Stimulated activated naive CD4-positive, alpha-beta T cell (primary cell): ENCODE data around the gene FUOM.
"Not testable (repeated sequence)": the region's sequence is repeated elsewhere in the genome, so short reads cannot be mapped to it uniquely, and the experiment has no call there.

Experiments
- DNase-seq, 6 experiments: peaks; one replicate each; lab custom pipeline; 2025; lab: John Stamatoyannopoulos, UW

FUOM gene

GRCh38 chr10:133368153-133368552 lies 10.3 kb upstream of the FUOM start:
- DNase-seq, result no peak

DNA sequence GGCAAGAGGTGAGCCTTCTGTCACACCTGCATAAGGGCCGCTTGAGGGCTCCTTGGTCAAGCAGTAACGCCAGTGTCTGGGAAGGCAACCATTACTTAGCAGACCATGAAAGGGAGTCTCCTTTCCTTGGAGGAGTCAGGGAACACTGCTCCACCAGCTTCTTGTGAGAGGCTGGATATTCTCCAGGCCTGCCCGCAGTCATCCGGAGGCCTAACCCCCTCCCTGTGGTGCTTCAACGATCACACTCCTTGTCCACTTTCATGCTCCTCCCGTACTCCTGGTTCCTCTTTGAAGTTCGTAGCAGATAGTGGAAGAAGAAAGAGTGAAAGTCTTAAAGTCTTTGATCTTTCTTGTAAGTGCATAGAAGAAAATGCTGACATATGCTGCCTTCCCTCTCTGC lies 9.6 kb upstream of the FUOM start:
- DNase-seq, result not testable (repeated sequence)

GRCh38 chr10:133366751-133367150 lies 8.9 kb upstream of the FUOM start:
- DNase-seq, result no peak

GRCh38 chr10:133366130-133366478 lies 8.3 kb upstream of the FUOM start:
- no peak for DNase-seq

DNA sequence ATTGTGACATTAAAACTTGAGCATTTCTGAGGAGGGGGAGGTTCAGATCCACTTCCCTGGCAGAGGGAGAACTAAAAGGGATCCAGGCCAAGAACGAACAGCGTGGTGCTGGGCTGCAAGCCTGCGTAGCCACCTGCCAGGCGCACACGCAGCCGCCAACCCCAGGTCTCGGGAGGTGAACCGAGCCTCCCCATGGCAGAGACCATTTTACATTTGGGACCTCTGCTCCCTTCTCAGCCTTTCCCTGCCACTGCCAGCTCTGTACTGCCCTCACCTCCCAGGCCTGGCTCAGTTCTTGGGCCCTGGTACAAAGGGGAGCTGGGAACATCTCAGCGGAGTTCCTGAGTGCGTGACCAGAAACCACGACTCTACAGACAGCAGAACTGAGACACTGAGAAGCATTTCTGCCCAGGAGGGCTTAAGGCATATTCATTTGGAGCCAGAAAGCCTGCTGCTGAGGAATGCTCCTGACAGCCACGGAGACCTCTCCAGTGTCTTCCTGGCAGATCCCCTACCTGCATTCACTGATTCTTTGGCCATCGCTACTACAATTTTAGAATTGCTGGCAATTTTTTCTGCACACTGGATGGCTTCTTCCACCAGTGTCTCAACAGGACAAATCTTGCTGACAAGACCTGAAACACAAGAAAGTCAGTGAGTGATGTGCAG lies 7.8 kb upstream of the FUOM start:
- no peak for DNase-seq

- DNase-seq, result no peak
These were observed 7.0 kb upstream of the FUOM start for GRCh38 chr10:133364645-133365431.

DNA sequence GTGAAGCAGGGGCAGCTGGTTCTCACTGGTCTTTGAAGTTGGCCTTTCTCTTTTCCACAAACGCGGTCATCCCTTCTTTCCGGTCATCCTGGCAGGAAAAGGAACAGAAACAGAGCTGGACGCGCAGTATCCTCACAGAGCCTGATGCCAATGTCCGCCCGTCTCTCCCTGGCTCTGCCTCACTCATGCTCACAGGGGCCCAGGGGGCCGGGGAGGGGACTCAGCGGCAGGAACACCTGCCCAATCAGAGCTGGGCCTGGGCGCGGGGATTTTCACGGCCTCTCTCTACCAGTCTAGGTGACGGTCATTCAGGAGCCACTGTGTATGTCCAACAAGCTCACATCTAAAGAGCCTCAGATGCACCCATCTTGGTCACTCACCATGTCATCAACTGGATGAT lies 5.0 kb upstream of the FUOM start:
- DNase-seq, result no peak

DNA sequence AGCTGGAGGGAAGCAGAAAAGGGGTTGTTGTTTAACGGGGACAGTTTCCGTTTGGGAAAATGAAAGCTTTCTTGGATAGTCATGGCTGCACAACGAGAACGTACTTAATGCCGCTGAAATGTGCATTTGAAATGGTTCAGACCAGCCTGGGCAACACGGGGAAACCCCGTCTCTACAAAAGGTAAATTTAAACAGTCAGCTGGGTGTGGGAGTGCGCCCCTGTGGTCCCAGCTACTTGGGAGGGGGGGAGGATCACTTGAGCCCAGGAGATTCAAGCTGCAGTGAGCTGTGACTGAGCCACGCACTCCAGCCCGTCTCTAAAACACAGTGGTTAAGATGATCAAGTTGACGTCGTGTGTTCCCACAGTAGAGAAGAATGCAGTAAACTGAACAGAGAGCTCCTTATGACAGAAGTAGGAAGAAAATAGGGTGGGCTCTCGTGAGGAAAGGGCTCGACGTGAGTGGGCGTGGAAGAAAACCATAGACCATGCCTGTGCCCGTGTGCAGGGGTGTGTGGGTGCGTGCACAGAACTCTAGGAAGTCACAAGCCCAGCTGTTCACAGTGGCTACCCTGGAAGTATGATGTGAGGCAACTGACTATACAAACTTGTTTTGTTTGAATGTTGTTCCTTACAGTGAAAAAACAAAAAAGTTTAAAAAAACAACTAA lies 4.1 kb upstream of the FUOM start:
- no peak for DNase-seq

DNA sequence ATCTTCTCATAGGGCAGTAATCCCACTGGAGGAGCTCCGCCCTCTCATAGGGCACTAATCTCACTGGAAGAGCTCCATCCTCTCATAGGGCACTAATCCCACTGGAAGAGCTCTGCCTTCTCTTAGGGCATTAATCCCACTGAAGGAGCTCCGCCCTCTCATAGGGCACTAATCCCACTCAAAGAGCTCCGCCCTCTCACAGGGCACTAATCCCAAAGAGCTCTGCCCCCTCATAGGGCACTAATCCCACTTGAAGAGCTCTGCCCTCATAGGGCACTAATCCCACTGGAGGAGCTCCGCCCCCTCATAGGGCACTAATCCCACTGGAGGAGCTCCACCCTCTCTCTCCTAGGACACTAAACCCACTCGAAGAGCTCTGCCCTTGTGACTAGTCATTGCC lies 3.4 kb upstream of the FUOM start:
- DNase-seq, result no peak

DNA sequence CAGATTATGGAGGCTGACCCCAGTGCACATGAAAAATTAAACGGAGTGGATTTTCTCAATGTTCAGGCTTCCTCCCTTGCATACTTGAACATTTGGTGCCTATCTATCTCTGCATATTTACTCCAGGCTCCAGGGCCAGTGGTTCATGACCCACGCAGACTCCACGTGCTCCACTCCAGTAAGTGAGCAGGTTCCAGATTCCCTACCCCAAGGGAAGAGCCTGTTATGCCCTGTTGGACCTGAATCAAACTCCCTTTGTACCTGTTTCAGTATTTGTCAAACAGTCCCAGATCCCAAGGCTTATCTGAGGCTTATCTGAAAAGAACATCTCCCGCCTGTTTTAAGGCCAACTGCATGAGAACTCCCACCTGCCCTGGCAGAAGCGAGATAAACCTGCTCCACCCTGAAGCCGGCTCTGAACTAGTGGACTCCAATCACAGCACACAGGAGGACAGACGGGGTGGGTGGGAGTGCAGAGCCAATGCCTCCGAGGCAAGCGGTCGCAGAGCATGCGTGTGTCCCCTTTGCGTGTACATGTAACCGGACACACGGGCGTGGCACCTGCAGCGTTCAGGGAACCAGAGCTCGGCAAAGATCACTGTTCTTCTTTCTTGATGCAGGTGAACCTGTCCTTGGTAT lies 2.3 kb upstream of the FUOM start:
- peak in 1 of 6 experiments; percentile 8 for DNase-seq

DNA sequence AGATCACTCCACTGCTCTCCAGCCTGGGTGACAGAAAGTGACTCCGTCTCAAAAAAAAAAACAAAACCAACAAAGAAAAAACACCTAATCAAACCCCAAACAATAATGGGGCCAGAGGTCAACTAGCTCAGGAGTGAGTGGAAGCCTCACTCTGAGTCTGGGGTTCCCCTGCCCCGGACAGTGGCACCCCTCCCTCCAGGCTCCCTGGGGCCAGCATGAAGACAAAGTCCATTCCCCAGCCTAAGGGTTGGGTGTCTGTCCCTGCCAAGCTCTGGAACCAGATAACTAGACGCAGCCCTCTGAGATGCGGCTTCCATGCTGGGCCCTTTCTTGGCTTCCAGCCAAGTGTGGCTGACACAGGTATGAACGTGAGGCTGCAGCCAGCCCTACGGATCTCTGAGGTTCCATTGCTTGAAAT lies 1.7 kb upstream of the FUOM start:
- peak in 5 of 6 experiments; percentile 9 to 57 (median 35) for DNase-seq

- DNase-seq, result no peak
These were observed 1.1 kb upstream of the FUOM start for GRCh38 chr10:133358925-133359310.

DNA sequence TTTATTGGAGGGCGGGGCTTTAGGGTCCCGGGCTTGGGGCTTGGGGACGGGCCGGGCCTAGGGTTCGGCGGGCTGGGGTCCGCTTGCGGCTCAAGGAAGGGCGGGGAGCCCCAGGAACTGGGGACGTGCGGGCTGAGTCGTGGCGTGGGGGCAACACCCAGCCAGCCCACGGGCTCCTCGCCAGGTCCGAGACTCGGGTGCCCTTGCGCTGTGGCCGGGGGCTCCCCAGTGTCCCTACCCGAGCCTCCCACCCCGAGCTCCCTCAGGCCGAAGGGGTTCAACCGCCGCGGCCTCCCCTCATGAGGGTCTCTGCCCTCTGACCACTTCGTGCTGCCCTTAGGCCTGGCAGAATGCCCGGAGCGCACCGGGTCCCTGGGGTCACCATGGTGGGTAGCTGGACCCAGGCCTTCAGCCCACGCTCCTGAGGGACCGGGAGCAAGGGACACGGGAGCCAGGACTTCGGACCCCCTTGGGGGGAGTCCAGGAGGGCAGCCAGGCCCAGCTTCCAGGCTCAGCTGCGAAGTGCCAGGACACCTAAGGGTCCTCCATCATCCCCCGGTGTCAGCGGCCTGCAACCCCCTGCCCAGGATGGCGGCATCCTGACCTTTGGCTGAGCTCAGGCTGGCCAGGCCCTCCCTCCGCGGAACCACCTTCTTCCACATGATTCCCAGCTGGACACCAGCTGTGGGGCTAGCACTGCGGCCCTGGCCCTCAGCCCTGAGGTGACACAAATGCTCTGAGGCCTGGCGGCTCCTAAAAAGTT lies 524 bp upstream of the FUOM start:
- no peak for DNase-seq

DNA sequence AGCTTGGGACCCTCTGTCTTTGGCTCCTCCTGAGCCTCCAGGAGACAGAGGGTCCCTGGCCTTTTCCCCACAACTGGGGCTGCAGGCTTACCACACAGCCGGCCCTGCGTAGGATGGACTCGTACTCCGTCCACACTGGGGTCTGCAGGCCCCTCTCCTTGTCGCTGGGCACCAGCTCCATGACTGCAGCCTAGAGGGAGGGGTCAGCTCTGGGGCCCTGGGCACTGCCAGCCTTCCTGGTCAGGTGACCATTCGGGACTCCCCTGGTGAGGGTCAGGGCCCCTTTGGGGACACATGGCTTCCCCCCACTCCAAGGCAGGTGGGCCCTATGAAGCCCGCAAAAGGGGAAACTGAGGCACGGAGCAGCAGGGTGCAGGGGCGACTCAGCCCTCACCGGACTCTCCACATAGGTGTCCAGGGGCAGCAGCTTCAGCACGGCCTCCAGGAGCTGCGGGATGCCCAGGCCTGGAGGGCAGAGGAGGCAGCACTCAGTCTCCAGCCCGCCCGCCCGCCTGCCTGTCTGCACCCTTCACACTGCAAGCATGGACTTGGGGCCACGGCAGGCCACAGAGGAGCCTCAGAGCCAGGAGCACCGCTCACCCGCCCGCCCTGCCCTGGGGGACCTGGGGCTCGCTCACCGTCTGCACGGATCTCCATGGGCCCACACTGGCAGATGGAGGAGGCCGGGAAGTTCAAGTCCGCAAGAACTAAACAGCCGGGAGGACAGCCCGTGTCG lies 1.1 kb downstream of the FUOM start:
- DNase-seq, result peak in 1 of 6 experiments; percentile 36

GRCh38 chr10:133355991-133356390 lies 1.8 kb downstream of the FUOM start:
- peak in 1 of 6 experiments; percentile 7 for DNase-seq

- DNase-seq, result no peak
These were observed 2.6 kb downstream of the FUOM start for GRCh38 chr10:133355266-133355665.

DNA sequence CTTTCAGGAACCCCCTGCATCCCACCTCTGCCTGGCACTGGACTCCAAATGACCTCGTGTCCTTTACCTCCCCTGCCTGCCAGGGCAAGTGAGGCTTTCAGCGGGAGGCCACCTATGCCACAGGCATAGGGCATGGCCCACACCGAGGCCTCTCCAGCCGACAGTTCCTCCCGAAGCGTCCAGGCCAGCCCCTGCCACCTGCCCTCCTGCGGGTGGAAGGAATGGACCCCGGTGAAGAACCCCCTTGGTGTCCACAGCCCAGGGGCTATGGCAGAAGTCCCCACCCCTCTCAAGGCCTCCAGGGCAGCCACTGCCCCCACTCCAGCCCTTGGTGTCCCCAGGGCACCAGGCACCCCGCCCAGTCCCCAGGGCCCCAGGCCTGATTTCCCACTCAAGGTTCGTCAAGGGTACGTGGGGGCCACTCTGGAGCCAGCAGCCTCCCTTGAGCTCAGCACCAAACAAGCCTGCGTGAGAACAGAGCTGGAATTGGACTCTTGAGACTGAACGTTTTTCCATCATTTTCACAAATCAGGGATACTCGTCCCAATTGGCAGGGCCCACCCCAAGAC lies 3.1 kb downstream of the FUOM start:
- DNase-seq, result no peak

DNA sequence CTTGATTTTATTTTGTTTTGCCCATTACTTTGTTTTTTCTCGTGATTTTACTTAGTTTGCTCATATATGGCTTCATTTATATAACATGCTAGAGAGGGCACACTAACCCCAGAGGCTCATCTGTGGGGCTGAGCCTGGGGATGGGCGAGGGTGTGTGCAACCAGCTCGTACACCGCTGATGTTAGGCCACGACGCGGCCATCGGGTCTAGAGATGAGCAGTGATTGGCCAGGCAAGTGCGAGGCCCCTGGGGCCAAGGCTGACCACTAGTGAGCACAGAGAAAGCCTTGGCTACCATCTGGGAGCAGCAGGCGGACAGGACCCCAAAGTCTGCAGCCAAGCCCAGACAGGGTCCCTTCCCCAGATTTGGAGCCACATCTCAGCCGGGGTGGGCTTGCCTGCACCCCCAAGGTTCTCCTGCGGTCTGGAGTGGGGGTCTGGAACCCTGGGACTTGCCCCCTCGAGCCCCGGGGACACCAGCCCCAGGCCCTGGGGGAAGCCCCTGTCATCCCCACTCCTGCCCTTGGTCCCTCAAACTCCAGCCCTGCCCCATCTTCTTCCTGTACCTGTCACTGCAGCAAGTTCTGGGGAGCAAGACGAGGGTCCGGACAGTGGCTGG lies 3.7 kb downstream of the FUOM start:
- DNase-seq, result no peak

- no peak for DNase-seq
These were observed 4.4 kb downstream of the FUOM start for GRCh38 chr10:133353202-133353959.
